Heart right ventricle (tissue), 16 donors: ENCODE data around the gene CTTNBP2. TPM values are rescaled to one million over a fixed set of nuclear protein-coding genes. Genes with fewer than 3 reads are reported as not detected.

Source experiments
- ATAC-seq, 8 donors: fragments of 200-7000 bp; cut with Tn5 transposase; one replicate each; pipeline ENCODE4 v1.9.1; 2020; ENCODE audit warnings: mild to moderate bottlenecking in 8 of 8, moderate library complexity in 8 of 8, moderate number of reproducible peaks in 1 of 8
- DNase-seq, 2 donors: peaks; one replicate each; pipeline ENCODE4 v3.0.0-alpha.2; 2020
- H3K27ac ChIP-seq, 10 donors: fragments of 200-600 bp; sonication (generic) in 2 of 10; one replicate each; pipeline versions ENCODE4 v1.5.0 to v1.8.0; 2020 to 2022; ENCODE audit warnings: mild to moderate bottlenecking in 3 of 10
- H3K27me3 ChIP-seq, 7 donors: fragments of 200-600 bp; one replicate each; pipeline ENCODE4 v1.8.0; 2021 to 2022; ENCODE audit warnings: mild to moderate bottlenecking in 2 of 7
- H3K36me3 ChIP-seq, 9 donors: fragments of 200-600 bp; sonication (generic) in 1 of 9; one replicate each; pipeline versions ENCODE4 v1.5.0 to v1.8.0; 2020 to 2022; ENCODE audit warnings: mild to moderate bottlenecking in 2 of 9
- H3K4me1 ChIP-seq, 9 donors: fragments of 200-600 bp; sonication (generic) in 1 of 9; one replicate each; pipeline versions ENCODE4 v1.5.0 to v1.8.0; 2020 to 2022; ENCODE audit warnings: mild to moderate bottlenecking in 4 of 9
- H3K4me3 ChIP-seq, 10 donors: fragments of 200-600 bp; sonication (generic) in 2 of 10; one replicate each; pipeline versions ENCODE4 v1.5.0 to v1.8.0; 2020 to 2022; ENCODE audit warnings: mild to moderate bottlenecking in 7 of 10, moderate library complexity in 2 of 10
- H3K9me3 ChIP-seq, 11 donors: fragments of 200-600 bp in 10 of 11; sonication (generic) in 2 of 11; one replicate each; pipeline versions ENCODE4 v1.5.0 to v1.8.0; 2013 to 2022; ENCODE audit warnings: mild to moderate bottlenecking in 2 of 11, control low read depth in 1 of 11, moderate library complexity in 1 of 11
- WGBS, 2 donors: extraction: QIAGEN DNeasy Blood & Tissue Kit; methylation state at CpG; one replicate each; pipeline ENCODE4 v1.1.7; 2013; ENCODE audit warnings: inconsistent platforms in 1 of 2; 5-methylcytosine and 5-hydroxymethylcytosine counted together
- intact Hi-C, 10 donors: fragments of 100-400 bp; cut with DNase I; formaldehyde crosslinking; loops; one replicate each; pipeline versions ENCODE4 v1.11.1 to v1.14.2; 2022
- polyA plus RNA-seq, 2 donors: library from polyadenylated mRNA; stranded (reverse); fragments of 200-250 nt; gene quantifications; one replicate each; pipeline ENCODE4 v1.2.3, GENCODE V29; 2013
- total RNA-seq, 10 donors: library from RNA; stranded (reverse); fragmentation: NEBNext Ultra II Directional in 3 of 10; extraction: Animal tissue kit (Norgen Biotek cat#: 25700) in 3 of 10; gene quantifications; one replicate each; pipeline versions ENCODE4 v1.2.1 to v1.2.4, GENCODE V29; 2021 to 2023
- TF ChIP-seq, protein P1 (sequence below), 9 donors: fragments of 200-600 bp; sonication (generic) in 2 of 9; IDR thresholded peaks; one replicate each; pipeline versions ENCODE4 v1.5.0 to v1.8.0; 2021 to 2022; ENCODE audit warnings: antibody characterized with exemption in 9 of 9, mild to moderate bottlenecking in 5 of 9, moderate library complexity in 1 of 9
- donor health status: Arrhythmogenic right ventricular cardiomyopathy.
- donor health status: ischemic (EF 13 %, LVEDD 7.1; RV severe dilation, severe dysfunction).
- donor health status: healthy with polysubstance abuse.
- donor health status: DM: no; HTN: yes; CAD: no.
- donor health status: DM: no; HTN: no; CAD: no.
- donor health status: ischemic (EF 25% LVEDD 6.9; RV normal size, moderate dysfunction).
- donor health status: ischemic (EF 25% LVEDD 5.7; RV mildly dilated, moderate dysfunction).
- donor health status: healthy.
- donor health status: DM: yes; HTN: yes; CAD: no.
- donor health status: Ischemic cardiomyopathy.
- donor health status: ischemic (EF 35%, LVEDD 5.7; RV mildly dilated, moderate dysfunction).
- donor health status: nonischemic (EF 11% LVEDD 7.7; RV severe dilation, severe dysfunction).
- donor health status: DM: yes; HTN: yes; CAD: no.
- donor health status: PGD.
- donor health status: ischemic (EF 29% LVEDD 5.4; RV normal size, mild dysfunction).
- donor health status: nonischemic (EF 23%, LVEDD 6.1; RV moderate dilation, normal function).

CTTNBP2 gene
- total and polyA plus RNA-seq, 12 donors, result 0.41 to 2.0 (median 0.97) TPM

DNA sequence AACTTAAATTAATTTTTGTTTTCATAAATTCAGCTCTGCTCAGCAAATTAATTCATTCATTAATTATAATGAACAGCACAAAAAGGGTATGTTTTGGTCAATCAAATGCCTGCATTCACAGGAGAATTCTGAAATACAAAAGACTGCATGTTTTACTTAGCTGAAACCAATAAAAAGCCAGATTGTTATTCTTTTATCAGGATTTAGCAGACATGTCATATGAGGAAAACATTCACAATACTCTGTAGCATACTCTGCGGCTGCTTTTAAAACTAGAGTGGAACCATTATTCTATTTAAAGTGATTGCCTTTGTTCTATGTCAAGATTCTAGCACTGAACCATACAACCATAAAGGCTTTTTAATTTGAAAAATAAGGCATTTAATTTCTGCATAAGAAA, 19.1 kb downstream of the CTTNBP2 start:
- ATAC-seq, result no peak
- H3K4me3 ChIP-seq, result no peak overlapping the region
- TF ChIP-seq, protein P1, sequence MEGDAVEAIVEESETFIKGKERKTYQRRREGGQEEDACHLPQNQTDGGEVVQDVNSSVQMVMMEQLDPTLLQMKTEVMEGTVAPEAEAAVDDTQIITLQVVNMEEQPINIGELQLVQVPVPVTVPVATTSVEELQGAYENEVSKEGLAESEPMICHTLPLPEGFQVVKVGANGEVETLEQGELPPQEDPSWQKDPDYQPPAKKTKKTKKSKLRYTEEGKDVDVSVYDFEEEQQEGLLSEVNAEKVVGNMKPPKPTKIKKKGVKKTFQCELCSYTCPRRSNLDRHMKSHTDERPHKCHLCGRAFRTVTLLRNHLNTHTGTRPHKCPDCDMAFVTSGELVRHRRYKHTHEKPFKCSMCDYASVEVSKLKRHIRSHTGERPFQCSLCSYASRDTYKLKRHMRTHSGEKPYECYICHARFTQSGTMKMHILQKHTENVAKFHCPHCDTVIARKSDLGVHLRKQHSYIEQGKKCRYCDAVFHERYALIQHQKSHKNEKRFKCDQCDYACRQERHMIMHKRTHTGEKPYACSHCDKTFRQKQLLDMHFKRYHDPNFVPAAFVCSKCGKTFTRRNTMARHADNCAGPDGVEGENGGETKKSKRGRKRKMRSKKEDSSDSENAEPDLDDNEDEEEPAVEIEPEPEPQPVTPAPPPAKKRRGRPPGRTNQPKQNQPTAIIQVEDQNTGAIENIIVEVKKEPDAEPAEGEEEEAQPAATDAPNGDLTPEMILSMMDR (IDR thresholded peaks at IDR 0.05), result no peak
- H3K36me3 ChIP-seq, result no peaks in the 10 kb centered on the region
- no peaks in the 10 kb centered on the region for H3K9me3 ChIP-seq
- no peak overlapping the region for H3K27ac ChIP-seq
- DNase-seq, result no peak
- H3K27me3 ChIP-seq, result no peaks in the 10 kb centered on the region
- H3K4me1 ChIP-seq, result no peaks in the 10 kb centered on the region
- WGBS, 2 donors, result 77 to 89% methylated on average over 1 of the region's 1 CpG
- intact Hi-C loops, result no loop called here

DNA sequence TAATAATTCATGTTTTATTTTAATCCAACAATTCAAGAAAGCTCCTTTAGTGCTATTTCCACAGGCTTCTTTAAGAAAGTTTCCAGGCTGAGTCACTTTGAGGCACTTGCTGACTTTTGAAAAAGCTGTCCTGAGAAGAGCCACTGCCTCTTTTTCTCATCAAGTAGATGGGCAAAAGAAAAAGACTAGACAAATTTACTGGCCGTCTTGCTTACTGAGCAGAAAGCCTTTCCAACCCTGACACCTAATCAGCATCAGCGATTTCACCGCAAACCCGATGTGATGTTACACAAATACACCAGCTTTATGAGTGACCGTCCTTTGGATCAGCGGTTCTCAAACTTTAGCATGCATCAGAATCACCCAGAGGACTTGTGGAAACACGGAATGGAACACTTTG, 24.3 kb downstream of the CTTNBP2 start:
- Histone ChIP-seq H3K27me3 (no peaks in the 10 kb centered on the region), H3K4me3 (no peak overlapping the region), H3K9me3 (peaks cover 0 to 2% (median 0%) of the 10 kb centered on the region in 11 donors), H3K36me3 (no peaks in the 10 kb centered on the region), H3K27ac (no peak overlapping the region), H3K4me1 (no peaks in the 10 kb centered on the region)
- intact Hi-C loops, result no loop called here
- no peak for ATAC-seq
- 86 to 95% methylated on average over 7 of the region's 7 CpGs for WGBS, 2 donors
- no peak for DNase-seq
- TF ChIP-seq, protein P1 (IDR thresholded peaks at IDR 0.05), result no peak

DNA sequence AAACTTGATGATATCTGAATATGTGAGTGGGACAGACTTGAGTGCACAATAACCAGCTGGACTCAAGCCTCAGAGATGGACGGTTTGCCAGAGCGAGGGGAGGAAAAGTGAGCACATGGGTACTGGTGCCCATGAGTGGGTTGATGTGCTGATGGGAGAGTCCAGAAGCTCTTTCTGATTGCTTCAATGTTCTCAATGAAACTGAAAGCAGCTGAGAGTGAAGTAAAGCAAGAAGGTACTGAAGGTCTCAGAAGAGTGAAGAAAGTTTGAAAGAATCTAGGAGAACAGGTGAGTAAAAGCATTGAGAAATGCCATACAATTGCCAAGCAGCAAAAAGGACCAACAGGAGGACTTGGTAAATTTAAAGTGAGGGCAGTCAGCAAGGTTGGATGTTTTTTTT, 28.6 kb downstream of the CTTNBP2 start:
- ATAC-seq (no peak), DNase-seq (no peak)
- no peaks in the 10 kb centered on the region for H3K4me1 ChIP-seq
- peaks cover 0 to 5% (median 0%) of the 10 kb centered on the region in 11 donors for H3K9me3 ChIP-seq
- WGBS, 2 donors, result 94 to 97% methylated on average over 2 of the region's 2 CpGs
- no peak overlapping the region for H3K27ac ChIP-seq
- no peak overlapping the region for H3K4me3 ChIP-seq
- TF ChIP-seq, protein P1 (IDR thresholded peaks at IDR 0.05), result no peak
- no peaks in the 10 kb centered on the region for H3K36me3 ChIP-seq
- intact Hi-C loops, result no loop called here
- H3K27me3 ChIP-seq, result no peaks in the 10 kb centered on the region

DNA sequence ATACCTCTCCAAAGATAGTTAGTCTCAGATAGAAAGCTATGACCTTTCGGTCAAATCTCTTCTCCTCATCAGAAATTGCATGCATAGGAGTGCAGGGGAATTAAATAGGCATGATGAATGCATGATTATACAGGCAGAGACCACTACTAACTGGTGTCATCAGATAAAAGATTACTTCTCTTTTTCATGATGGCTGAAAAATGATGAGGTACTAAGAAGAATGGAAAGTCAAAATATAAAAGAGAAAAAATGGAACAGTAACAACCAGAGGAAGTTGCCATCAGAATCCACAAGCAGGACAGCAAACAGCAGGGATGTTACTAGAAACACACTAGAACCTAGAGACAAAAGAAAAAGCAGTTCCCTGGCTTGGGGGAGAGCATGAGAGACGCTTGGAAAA, 31.6 kb downstream of the CTTNBP2 start:
- WGBS, 2 donors, result 90 to 92% methylated on average over 2 of the region's 2 CpGs
- peaks cover 0 to 6% (median 0%) of the 10 kb centered on the region in 9 donors for H3K4me1 ChIP-seq
- DNase-seq (no peak), ATAC-seq (no peak)
- H3K9me3 ChIP-seq, result peaks cover 0 to 5% (median 0%) of the 10 kb centered on the region in 11 donors
- H3K36me3 ChIP-seq, result no peaks in the 10 kb centered on the region
- H3K27me3 ChIP-seq, result no peaks in the 10 kb centered on the region
- TF ChIP-seq, protein P1 (IDR thresholded peaks at IDR 0.05), result no peak
- no peak overlapping the region for H3K4me3 ChIP-seq
- intact Hi-C loops, result no loop called here
- H3K27ac ChIP-seq, result no peak overlapping the region
